Calu3 (cell line): ENCODE results near the gene SCD. TPM values are rescaled to one million over a fixed set of nuclear protein-coding genes. Genes with fewer than 3 reads are reported as not detected.
"Not testable (repeated sequence)": the region's sequence is repeated elsewhere in the genome, so short reads cannot be mapped to it uniquely, and the experiment has no call there.

Experiments
- BruUV-seq: library from RNA; stranded (reverse); fragments of 400-500 nt; replicated peaks from 2 replicates; lab custom pipeline; 2021; lab: Mats Ljungman, UMichigan
- CTCF ChIA-PET: fragments of 300-600 bp; sonication (Branson Sonifier 250); formaldehyde crosslinking; loops from one replicate; lab custom pipeline; 2022; ENCODE audit warnings: antibody characterized with exemption; lab: Charles Lee
- DNase-seq: peaks from one replicate; pipeline ENCODE4 v3.0.0; 2022
- H3K27ac Mint-ChIP-seq: one replicate; pipeline ENCODE4 v1.8.0; 2022; ENCODE audit warnings: mixed read lengths; ENCODE audit not compliant: unreplicated experiment
- H3K27me3 Mint-ChIP-seq: one replicate; pipeline ENCODE4 v1.8.0; 2022; ENCODE audit warnings: mixed read lengths; ENCODE audit not compliant: unreplicated experiment
- H3K36me3 Mint-ChIP-seq: one replicate; pipeline ENCODE4 v1.8.0; 2022; ENCODE audit warnings: mild to moderate bottlenecking, moderate library complexity, mixed read lengths; ENCODE audit not compliant: insufficient read depth, unreplicated experiment
- H3K4me1 Mint-ChIP-seq: one replicate; pipeline ENCODE4 v1.8.0; 2022; ENCODE audit warnings: mild to moderate bottlenecking, low read depth, mixed read lengths; ENCODE audit not compliant: unreplicated experiment
- H3K4me3 Mint-ChIP-seq: one replicate; pipeline ENCODE4 v1.8.0; 2022; ENCODE audit warnings: mild to moderate bottlenecking, low read depth, moderate library complexity, mixed read lengths; ENCODE audit not compliant: unreplicated experiment
- H3K9me3 Mint-ChIP-seq: one replicate; pipeline ENCODE4 v1.8.0; 2022; ENCODE audit warnings: low read depth, mixed read lengths; ENCODE audit not compliant: unreplicated experiment
- CTCF ChIP-seq: fragments of 200-600 bp; IDR thresholded peaks from one replicate; pipeline ENCODE4 v1.8.0; 2022; ENCODE audit warnings: antibody characterized with exemption; ENCODE audit not compliant: unreplicated experiment
- intact Hi-C: fragments of 100-400 bp; cut with micrococcal nuclease; formaldehyde crosslinking; loops from one replicate; pipeline ENCODE4 v1.10.0; 2022; ENCODE audit not compliant: unreplicated experiment
- total RNA-seq: library from RNA; stranded (reverse); gene quantifications from 2 replicates; pipeline ENCODE4 v1.2.3, GENCODE V29; 2022

The SCD gene
- total RNA-seq, 1 experiment from 2014 or later, result 225 TPM

- CTCF ChIA-PET, BruUV-seq, H3K4me3 Mint-ChIP-seq, H3K4me1 Mint-ChIP-seq, H3K9me3 Mint-ChIP-seq, DNase-seq, intact Hi-C loops, H3K36me3 Mint-ChIP-seq, H3K27me3 Mint-ChIP-seq: not testable (repeated sequence)
- H3K27ac Mint-ChIP-seq, result peak overlapping the region; percentile 58
Measured at GRCh38 chr10:100376656-100377055, 29.6 kb downstream of the SCD start.

GRCh38 chr10:100377830-100378229 lies 30.8 kb downstream of the SCD start:
- Mint-ChIP-seq H3K9me3 (no peaks in the 10 kb centered on the region), H3K27me3 (no peaks in the 10 kb centered on the region), H3K36me3 (no peaks in the 10 kb centered on the region), H3K27ac (no peak overlapping the region), H3K4me1 (no peaks in the 10 kb centered on the region), H3K4me3 (no peak overlapping the region)
- intact Hi-C loops, result no loop called here
- no peak for DNase-seq
- CTCF ChIA-PET, result no interaction called here
- TF ChIP-seq CTCF, result no peak
- no TSS peak for BruUV-seq

GRCh38 chr10:100380400-100380799 lies 33.4 kb downstream of the SCD start:
- Mint-ChIP-seq H3K4me3 (no peak overlapping the region), H3K9me3 (no peaks in the 10 kb centered on the region), H3K27me3 (no peaks in the 10 kb centered on the region), H3K4me1 (no peaks in the 10 kb centered on the region), H3K27ac (no peak overlapping the region), H3K36me3 (no peaks in the 10 kb centered on the region)
- DNase-seq, result no peak
- no TSS peak for BruUV-seq
- intact Hi-C loops, result no loop called here
- CTCF ChIA-PET, result no interaction called here
- no peak for TF ChIP-seq CTCF

GRCh38 chr10:100382553-100382952 lies 35.5 kb downstream of the SCD start:
- H3K9me3 Mint-ChIP-seq, result no peaks in the 10 kb centered on the region
- no peak overlapping the region for H3K4me3 Mint-ChIP-seq
- DNase-seq, result no peak
- no peak for TF ChIP-seq CTCF
- BruUV-seq, result no TSS peak
- no peaks in the 10 kb centered on the region for H3K4me1 Mint-ChIP-seq
- no peak overlapping the region for H3K27ac Mint-ChIP-seq
- no peaks in the 10 kb centered on the region for H3K27me3 Mint-ChIP-seq
- H3K36me3 Mint-ChIP-seq, result no peaks in the 10 kb centered on the region
- CTCF ChIA-PET, result no interaction called here
- intact Hi-C loops, result no loop called here

GRCh38 chr10:100383251-100383650 lies 36.2 kb downstream of the SCD start:
- Mint-ChIP-seq H3K4me1 (no peaks in the 10 kb centered on the region), H3K27me3 (no peaks in the 10 kb centered on the region), H3K9me3 (no peaks in the 10 kb centered on the region), H3K36me3 (no peaks in the 10 kb centered on the region), H3K4me3 (no peak overlapping the region), H3K27ac (no peak overlapping the region)
- BruUV-seq, result no TSS peak
- TF ChIP-seq CTCF, result no peak
- CTCF ChIA-PET, result interaction anchor here (0.7 kb wide), 1 partner anchor 21 kb away, joined by 3 read pairs; no protein-coding TSS in a partner anchor
- intact Hi-C loops, result no loop called here
- DNase-seq, result no peak
